Measurements from ENCODE around the gene NID2.

NID2 gene

DNA sequence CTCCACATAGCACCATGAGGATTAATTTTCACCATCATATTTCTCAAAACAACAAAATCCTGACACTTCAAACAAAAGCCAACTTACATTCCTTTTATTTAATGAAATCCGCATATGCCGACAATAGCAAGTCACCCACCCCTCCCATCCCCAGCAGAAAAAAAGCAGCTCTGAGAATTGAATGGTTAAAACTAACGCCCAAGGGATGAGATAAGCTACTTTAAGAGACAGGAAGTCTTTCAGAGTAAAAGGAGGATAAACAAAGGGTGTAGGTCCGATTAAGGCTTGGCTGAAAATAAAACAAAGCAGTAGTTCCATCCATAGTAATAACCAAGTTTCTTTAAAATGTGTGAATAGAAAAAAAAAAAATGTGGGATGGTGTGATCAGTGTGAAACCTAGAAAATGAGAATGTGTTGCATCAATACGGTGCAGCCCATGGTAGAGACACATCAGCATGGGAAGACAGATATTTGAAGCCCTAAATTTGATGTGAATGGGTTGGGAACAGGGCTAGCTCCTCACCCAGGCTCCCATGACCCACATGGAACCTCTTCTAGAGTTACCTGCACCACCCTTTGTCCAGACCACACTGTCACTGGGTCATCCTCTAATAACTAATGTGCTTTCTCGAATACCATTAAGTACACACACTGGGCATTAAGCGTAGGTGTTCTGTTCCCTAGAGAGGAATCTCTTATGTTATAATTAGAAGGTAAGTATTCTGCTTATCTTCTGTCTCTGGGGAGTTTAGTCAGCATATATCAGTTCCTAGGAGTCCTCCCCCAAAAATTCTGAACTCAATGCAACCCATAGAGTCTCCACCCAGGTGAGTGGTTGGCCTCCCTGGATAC lies 47.8 kb downstream of the NID2 start:
- H3K36me3 ChIP-seq (ENCODE audit: control insufficient read depth in 4 of 4, insufficient read depth in 4 of 4, low read length in 3 of 4), result no peaks in the 10 kb centered on the region
- DNase-seq, result peak; percentile 39 to 67 (median 66)
- peaks cover 0 to 5% (median 3%) of the 10 kb centered on the region in 5 experiments for H3K9me3 ChIP-seq (ENCODE audit: control extremely low read depth in 1 of 5, control insufficient read depth in 4 of 5, insufficient read depth in 2 of 5, low read depth in 1 of 5, low read length in 4 of 5)
- POLR2A ChIA-PET, result no interaction called here
- 20% methylated on average over 1 of the region's 7 CpGs for WGBS (ENCODE audit: insufficient coverage)
- CTCF ChIA-PET, result interaction anchor here (0.5 to 1.2 kb wide), 4 partner anchors 11 to 680 kb away, joined by 3 read pairs; no protein-coding TSS in a partner anchor
- H3K4me1 ChIP-seq (ENCODE audit: control extremely low read depth in 1 of 4, control insufficient read depth in 4 of 4, insufficient read depth in 4 of 4, low read length in 3 of 4), result peaks cover 0 to 9% (median 0%) of the 10 kb centered on the region in 4 experiments
- H3K27me3 ChIP-seq (replicated peaks in 2 of 5; ENCODE audit: control insufficient read depth in 4 of 5, insufficient read depth in 5 of 5, low read length in 4 of 5), result no peaks in the 10 kb centered on the region
- H3K27ac ChIP-seq (ENCODE audit: insufficient read depth in 1 of 2, low read depth in 1 of 2, low read length in 2 of 2, poor library complexity in 1 of 2, severe bottlenecking in 2 of 2), result no peak overlapping the region
- H3K4me3 ChIP-seq (ENCODE audit: control insufficient read depth in 1 of 7, extremely low read depth in 1 of 7, insufficient read depth in 4 of 7, low read depth in 2 of 7, low read length in 6 of 7), result no peak overlapping the region

DNA sequence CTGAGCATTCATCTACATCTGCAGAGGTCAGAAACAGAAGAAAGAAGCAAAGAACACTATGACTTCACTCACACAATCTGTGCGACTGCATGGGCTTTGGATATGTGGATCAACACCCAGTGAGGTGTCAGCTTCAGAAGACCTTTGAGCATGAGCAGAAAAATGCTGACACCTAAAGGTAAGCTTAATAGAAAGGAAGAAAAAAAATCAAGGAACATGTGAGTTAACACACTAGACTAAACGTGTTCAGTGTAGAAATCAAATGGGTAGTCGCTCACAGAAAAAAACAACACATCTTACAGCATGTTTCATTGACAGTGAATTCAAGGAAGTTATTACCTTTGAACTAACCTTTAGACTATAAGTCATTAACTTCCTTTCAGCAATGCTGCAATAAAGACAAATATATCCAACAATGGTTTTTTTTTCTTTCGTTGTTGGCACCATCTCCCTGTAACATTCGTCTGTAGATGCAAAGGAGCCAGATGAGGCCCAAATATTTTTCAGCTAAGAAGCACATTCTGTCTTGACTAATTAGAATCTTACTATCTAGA lies 48.6 kb downstream of the NID2 start:
- POLR2A ChIA-PET, result interaction anchor here (0.6 kb wide), 1 partner anchor 35 kb away, joined by 3 read pairs; no protein-coding TSS in a partner anchor
- Histone ChIP-seq H3K36me3 (ENCODE audit: control insufficient read depth in 4 of 4, insufficient read depth in 4 of 4, low read length in 3 of 4) (no peaks in the 10 kb centered on the region), H3K9me3 (ENCODE audit: control extremely low read depth in 1 of 5, control insufficient read depth in 4 of 5, insufficient read depth in 2 of 5, low read depth in 1 of 5, low read length in 4 of 5) (peaks cover 0 to 5% (median 3%) of the 10 kb centered on the region in 5 experiments), H3K27ac (ENCODE audit: insufficient read depth in 1 of 2, low read depth in 1 of 2, low read length in 2 of 2, poor library complexity in 1 of 2, severe bottlenecking in 2 of 2) (no peak overlapping the region), H3K27me3 (replicated peaks in 2 of 5; ENCODE audit: control insufficient read depth in 4 of 5, insufficient read depth in 5 of 5, low read length in 4 of 5) (no peaks in the 10 kb centered on the region), H3K4me1 (ENCODE audit: control extremely low read depth in 1 of 4, control insufficient read depth in 4 of 4, insufficient read depth in 4 of 4, low read length in 3 of 4) (peaks cover 0 to 9% (median 0%) of the 10 kb centered on the region in 4 experiments), H3K4me3 (ENCODE audit: control insufficient read depth in 1 of 7, extremely low read depth in 1 of 7, insufficient read depth in 4 of 7, low read depth in 2 of 7, low read length in 6 of 7) (no peak overlapping the region)
- 80% methylated on average over 2 of the region's 5 CpGs for WGBS (ENCODE audit: insufficient coverage)
- no peak for DNase-seq
- CTCF ChIA-PET, result interaction anchor here (0.7 to 1.2 kb wide), 3 partner anchors 63 to 254 kb away, joined by 3 read pairs; no protein-coding TSS in a partner anchor

DNA sequence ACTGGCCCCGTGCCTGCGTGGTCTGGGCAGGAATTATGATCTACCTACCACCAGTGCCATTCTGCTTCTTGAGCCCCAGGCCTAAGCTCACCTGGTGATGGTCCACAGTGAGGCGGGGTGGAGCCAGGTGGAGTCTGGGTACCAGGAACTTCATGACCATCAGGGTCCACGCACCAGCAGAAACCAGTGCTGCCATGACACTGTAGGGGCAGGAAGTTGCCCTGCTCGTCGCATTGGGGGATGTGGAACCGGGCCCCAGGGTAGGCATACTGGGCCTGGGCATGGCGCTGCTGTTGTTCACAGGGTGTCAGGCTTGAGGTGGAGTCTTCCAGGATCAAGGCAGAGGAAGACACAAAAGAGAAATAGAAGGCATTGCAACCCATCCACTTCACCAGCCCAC lies 49.9 kb downstream of the NID2 start:
- Histone ChIP-seq H3K27me3 (replicated peaks in 2 of 5; ENCODE audit: control insufficient read depth in 4 of 5, insufficient read depth in 5 of 5, low read length in 4 of 5) (no peaks in the 10 kb centered on the region), H3K4me1 (ENCODE audit: control extremely low read depth in 1 of 4, control insufficient read depth in 4 of 4, insufficient read depth in 4 of 4, low read length in 3 of 4) (peaks cover 0 to 16% (median 5%) of the 10 kb centered on the region in 4 experiments), H3K9me3 (ENCODE audit: control extremely low read depth in 1 of 5, control insufficient read depth in 4 of 5, insufficient read depth in 2 of 5, low read depth in 1 of 5, low read length in 4 of 5) (no peaks in the 10 kb centered on the region), H3K4me3 (ENCODE audit: control insufficient read depth in 1 of 7, extremely low read depth in 1 of 7, insufficient read depth in 4 of 7, low read depth in 2 of 7, low read length in 6 of 7) (no peak overlapping the region), H3K36me3 (ENCODE audit: control insufficient read depth in 4 of 4, insufficient read depth in 4 of 4, low read length in 3 of 4) (no peaks in the 10 kb centered on the region), H3K27ac (ENCODE audit: insufficient read depth in 1 of 2, low read depth in 1 of 2, low read length in 2 of 2, poor library complexity in 1 of 2, severe bottlenecking in 2 of 2) (no peak overlapping the region)
- ChIA-PET CTCF (interaction anchor here (0.9 kb wide), 1 partner anchor 23 kb away, joined by 3 read pairs; no protein-coding TSS in a partner anchor), POLR2A (no interaction called here)
- WGBS (ENCODE audit: insufficient coverage), result 98% methylated on average over 7 of the region's 8 CpGs
- DNase-seq, result no peak

DNA sequence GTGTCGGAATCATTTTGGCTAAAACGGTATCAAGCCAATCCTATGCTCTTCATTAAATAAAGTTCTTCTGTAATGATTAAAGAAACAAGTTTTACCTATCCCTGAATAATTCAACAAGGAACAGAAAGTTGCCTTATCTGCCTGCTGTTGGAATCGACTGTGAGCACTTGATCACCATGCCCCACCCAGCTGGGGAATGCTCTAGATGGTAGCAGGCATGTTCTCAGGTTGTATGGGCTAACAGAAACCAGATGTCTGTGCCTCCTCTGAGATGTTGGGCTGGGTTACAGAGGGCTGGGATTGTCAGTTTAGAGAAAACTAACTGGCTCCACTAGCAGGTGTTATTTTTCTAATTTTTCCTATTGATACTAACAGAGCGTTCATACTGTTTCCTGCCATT lies 50.6 kb downstream of the NID2 start:
- Histone ChIP-seq H3K36me3 (ENCODE audit: control insufficient read depth in 4 of 4, insufficient read depth in 4 of 4, low read length in 3 of 4) (no peaks in the 10 kb centered on the region), H3K27ac (ENCODE audit: insufficient read depth in 1 of 2, low read depth in 1 of 2, low read length in 2 of 2, poor library complexity in 1 of 2, severe bottlenecking in 2 of 2) (no peak overlapping the region), H3K9me3 (ENCODE audit: control extremely low read depth in 1 of 5, control insufficient read depth in 4 of 5, insufficient read depth in 2 of 5, low read depth in 1 of 5, low read length in 4 of 5) (no peaks in the 10 kb centered on the region), H3K27me3 (replicated peaks in 2 of 5; ENCODE audit: control insufficient read depth in 4 of 5, insufficient read depth in 5 of 5, low read length in 4 of 5) (no peaks in the 10 kb centered on the region), H3K4me3 (ENCODE audit: control insufficient read depth in 1 of 7, extremely low read depth in 1 of 7, insufficient read depth in 4 of 7, low read depth in 2 of 7, low read length in 6 of 7) (no peak overlapping the region), H3K4me1 (ENCODE audit: control extremely low read depth in 1 of 4, control insufficient read depth in 4 of 4, insufficient read depth in 4 of 4, low read length in 3 of 4) (peaks cover 0 to 16% (median 6%) of the 10 kb centered on the region in 4 experiments)
- ChIA-PET POLR2A (no interaction called here), CTCF (no interaction called here)
- no peak for DNase-seq
- 94% methylated on average over 3 of the region's 4 CpGs for WGBS (ENCODE audit: insufficient coverage)

DNA sequence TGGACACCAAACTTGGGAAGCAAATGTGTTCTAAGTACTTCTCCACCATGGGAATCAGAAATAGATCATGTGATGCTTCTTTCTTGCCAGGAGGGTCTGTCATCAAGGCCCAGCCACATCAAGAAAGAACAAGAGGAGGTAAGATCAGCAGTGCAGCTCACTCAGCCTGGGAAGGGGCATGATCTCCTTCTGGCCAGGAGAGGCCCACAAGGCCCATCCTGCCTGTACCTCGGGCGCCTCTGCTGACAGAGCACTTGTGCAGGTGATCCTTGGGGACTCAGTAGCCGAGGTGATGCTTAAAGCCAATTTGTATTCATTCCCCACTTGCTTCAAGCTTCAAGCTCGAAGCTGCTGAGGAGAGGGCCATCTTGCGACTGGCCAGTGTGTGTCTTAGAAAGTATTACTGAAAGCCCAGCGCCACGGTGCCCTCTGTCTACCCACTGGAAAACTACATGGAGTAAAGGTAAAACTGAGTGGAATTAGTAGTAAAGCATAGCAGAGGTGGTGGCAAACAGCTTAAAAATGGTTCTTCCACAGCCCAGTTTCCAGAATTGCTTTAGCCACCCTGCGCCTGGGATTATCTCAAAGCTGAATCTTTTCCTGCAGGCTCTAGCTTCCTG lies 53.3 kb downstream of the NID2 start:
- CTCF ChIA-PET, result interaction anchor here (0.6 to 1.8 kb wide), 7 partner anchors 9 to 38 kb away, joined by 3 to 4 read pairs (median 3); no protein-coding TSS in a partner anchor
- Histone ChIP-seq H3K27me3 (replicated peaks in 2 of 5; ENCODE audit: control insufficient read depth in 4 of 5, insufficient read depth in 5 of 5, low read length in 4 of 5) (no peaks in the 10 kb centered on the region), H3K36me3 (ENCODE audit: control insufficient read depth in 4 of 4, insufficient read depth in 4 of 4, low read length in 3 of 4) (peaks cover 7 to 14% (median 10%) of the 10 kb centered on the region in 4 experiments), H3K9me3 (ENCODE audit: control extremely low read depth in 1 of 5, control insufficient read depth in 4 of 5, insufficient read depth in 2 of 5, low read depth in 1 of 5, low read length in 4 of 5) (no peaks in the 10 kb centered on the region), H3K4me1 (ENCODE audit: control extremely low read depth in 1 of 4, control insufficient read depth in 4 of 4, insufficient read depth in 4 of 4, low read length in 3 of 4) (peaks cover 0 to 10% (median 5%) of the 10 kb centered on the region in 4 experiments), H3K4me3 (ENCODE audit: control insufficient read depth in 1 of 7, extremely low read depth in 1 of 7, insufficient read depth in 4 of 7, low read depth in 2 of 7, low read length in 6 of 7) (no peak overlapping the region), H3K27ac (ENCODE audit: insufficient read depth in 1 of 2, low read depth in 1 of 2, low read length in 2 of 2, poor library complexity in 1 of 2, severe bottlenecking in 2 of 2) (no peak overlapping the region)
- 95% methylated on average over 4 of the region's 8 CpGs for WGBS (ENCODE audit: insufficient coverage)
- POLR2A ChIA-PET, result no interaction called here
- peak in 2 of 3 donors; percentile 34 to 35 for DNase-seq

DNA sequence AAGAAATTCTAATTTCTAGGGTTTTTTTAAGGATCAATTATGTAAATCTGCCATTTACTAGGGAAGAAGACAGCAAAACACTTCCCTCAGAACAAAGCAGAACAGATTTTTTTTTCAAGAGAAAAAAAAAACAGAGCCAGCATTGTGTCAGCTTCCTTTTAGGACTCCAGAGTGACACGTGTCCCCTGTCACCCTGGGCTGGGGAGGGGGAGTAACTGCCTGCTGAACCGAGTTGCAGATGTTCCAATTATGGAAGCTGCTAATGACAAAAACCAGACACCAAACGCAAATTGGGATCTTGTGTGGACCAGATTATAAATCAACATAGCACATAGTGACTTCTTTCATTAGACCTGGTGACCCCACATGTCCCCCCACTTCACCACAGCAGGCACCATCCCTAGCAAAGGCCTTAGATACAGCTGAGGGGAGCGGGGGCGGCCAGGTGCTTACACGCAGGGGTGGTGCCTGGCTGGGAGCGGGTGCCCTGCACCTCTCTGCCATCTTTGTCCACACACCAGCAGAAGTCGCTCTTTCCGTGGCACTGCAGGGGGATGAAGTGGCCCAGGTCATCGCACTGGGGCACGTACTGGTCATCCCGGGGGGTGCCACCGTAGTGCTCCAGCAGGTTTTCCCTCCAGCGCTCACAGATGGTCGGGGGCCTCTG lies 54.1 kb downstream of the NID2 start:
- no peaks in the 10 kb centered on the region for H3K27me3 ChIP-seq (replicated peaks in 2 of 5; ENCODE audit: control insufficient read depth in 4 of 5, insufficient read depth in 5 of 5, low read length in 4 of 5)
- H3K27ac ChIP-seq (ENCODE audit: insufficient read depth in 1 of 2, low read depth in 1 of 2, low read length in 2 of 2, poor library complexity in 1 of 2, severe bottlenecking in 2 of 2), result no peak overlapping the region
- peaks cover 7 to 22% (median 17%) of the 10 kb centered on the region in 4 experiments for H3K36me3 ChIP-seq (ENCODE audit: control insufficient read depth in 4 of 4, insufficient read depth in 4 of 4, low read length in 3 of 4)
- ChIA-PET CTCF (interaction anchor here (0.6 to 1.8 kb wide), 6 partner anchors 8 to 530 kb away, joined by 3 to 6 read pairs (median 4); no protein-coding TSS in a partner anchor), POLR2A (no interaction called here)
- H3K4me3 ChIP-seq (ENCODE audit: control insufficient read depth in 1 of 7, extremely low read depth in 1 of 7, insufficient read depth in 4 of 7, low read depth in 2 of 7, low read length in 6 of 7), result no peak overlapping the region
- no peaks in the 10 kb centered on the region for H3K9me3 ChIP-seq (ENCODE audit: control extremely low read depth in 1 of 5, control insufficient read depth in 4 of 5, insufficient read depth in 2 of 5, low read depth in 1 of 5, low read length in 4 of 5)
- 93% methylated on average over 12 of the region's 15 CpGs for WGBS (ENCODE audit: insufficient coverage)
- H3K4me1 ChIP-seq (ENCODE audit: control extremely low read depth in 1 of 4, control insufficient read depth in 4 of 4, insufficient read depth in 4 of 4, low read length in 3 of 4), result peaks cover 0 to 10% (median 5%) of the 10 kb centered on the region in 4 experiments
- peak; percentile 22 to 58 (median 52) for DNase-seq

All from common myeloid progenitor, CD34-positive (primary cell).